Measurements from ENCODE around the gene TDO2.

TDO2 gene

GRCh38 chr4:155878611-155879010 is 24.9 kb upstream of the TDO2 start:
- no peak for TF ChIP-seq CTCF (IDR thresholded peaks at IDR 0.05; ENCODE audit: unreplicated experiment in 3 of 3)
- H3K36me3 Mint-ChIP-seq (ENCODE audit: low read depth), result no peaks in the 10 kb centered on the region
- peaks cover 26% of the 10 kb centered on the region for H3K9me3 Mint-ChIP-seq

GRCh38 chr4:155879767-155880166 is 23.7 kb upstream of the TDO2 start:
- Mint-ChIP-seq H3K4me3 (no peak overlapping the region), H3K9me3 (peaks cover 31% of the 10 kb centered on the region), H3K4me1 (no peaks in the 10 kb centered on the region), H3K36me3 (ENCODE audit: low read depth) (no peaks in the 10 kb centered on the region), H3K27me3 (ENCODE audit: low read depth) (no peaks in the 10 kb centered on the region), H3K27ac (no peak overlapping the region)
- no peak for TF ChIP-seq CTCF (IDR thresholded peaks at IDR 0.05; ENCODE audit: unreplicated experiment in 3 of 3)

More at GRCh38 chr4:155878611-155879010, 24.9 kb upstream of the TDO2 start:
- H3K4me1 Mint-ChIP-seq, result no peaks in the 10 kb centered on the region
- no peak overlapping the region for H3K27ac Mint-ChIP-seq
- H3K27me3 Mint-ChIP-seq (ENCODE audit: low read depth), result no peaks in the 10 kb centered on the region
- no peak overlapping the region for H3K4me3 Mint-ChIP-seq

- Mint-ChIP-seq H3K27ac (no peak overlapping the region), H3K36me3 (ENCODE audit: low read depth) (no peaks in the 10 kb centered on the region), H3K4me1 (no peaks in the 10 kb centered on the region), H3K9me3 (peaks cover 26% of the 10 kb centered on the region), H3K4me3 (no peak overlapping the region), H3K27me3 (ENCODE audit: low read depth) (no peaks in the 10 kb centered on the region)
- TF ChIP-seq CTCF (IDR thresholded peaks at IDR 0.05; ENCODE audit: unreplicated experiment in 3 of 3), result no peak
Observed at GRCh38 chr4:155881555-155881954, 21.9 kb upstream of the TDO2 start.

GRCh38 chr4:155883895-155884294 is 19.6 kb upstream of the TDO2 start:
- H3K27ac Mint-ChIP-seq, result no peak overlapping the region
- no peaks in the 10 kb centered on the region for H3K4me1 Mint-ChIP-seq
- no peak for TF ChIP-seq CTCF (IDR thresholded peaks at IDR 0.05; ENCODE audit: unreplicated experiment in 3 of 3)
- H3K9me3 Mint-ChIP-seq, result peaks cover 21% of the 10 kb centered on the region
- H3K4me3 Mint-ChIP-seq, result no peak overlapping the region
- no peaks in the 10 kb centered on the region for H3K36me3 Mint-ChIP-seq (ENCODE audit: low read depth)
- H3K27me3 Mint-ChIP-seq (ENCODE audit: low read depth), result no peaks in the 10 kb centered on the region

- no peak for TF ChIP-seq CTCF (IDR thresholded peaks at IDR 0.05; ENCODE audit: unreplicated experiment in 3 of 3)
- H3K4me1 Mint-ChIP-seq, result peaks cover 6% of the 10 kb centered on the region
- peaks cover 15% of the 10 kb centered on the region for H3K9me3 Mint-ChIP-seq
- no peak overlapping the region for H3K4me3 Mint-ChIP-seq
- no peaks in the 10 kb centered on the region for H3K27me3 Mint-ChIP-seq (ENCODE audit: low read depth)
- peaks cover 1% of the 10 kb centered on the region for H3K36me3 Mint-ChIP-seq (ENCODE audit: low read depth)
- H3K27ac Mint-ChIP-seq, result no peak overlapping the region
Observed at GRCh38 chr4:155885666-155886065, 17.8 kb upstream of the TDO2 start.

- Mint-ChIP-seq H3K4me3 (no peak overlapping the region), H3K27me3 (ENCODE audit: low read depth) (no peaks in the 10 kb centered on the region), H3K36me3 (ENCODE audit: low read depth) (peaks cover 4% of the 10 kb centered on the region), H3K27ac (no peak overlapping the region), H3K4me1 (peaks cover 6% of the 10 kb centered on the region), H3K9me3 (peaks cover 27% of the 10 kb centered on the region)
- TF ChIP-seq CTCF (IDR thresholded peaks at IDR 0.05; ENCODE audit: unreplicated experiment in 3 of 3), result no peak
Observed at GRCh38 chr4:155887045-155887444, 16.5 kb upstream of the TDO2 start.

Data from nephron (organoid).